HL-60 (cell line): ENCODE measurements around the gene VIPAS39.

ENCODE experiments used
- DNase-seq, 2 experiments: peaks; one replicate each; pipeline ENCODE4 v3.0.0-alpha.2; 2010 to 2020; ENCODE audit warnings: low read depth in 1 of 2, low spot score in 1 of 2
- H3K27ac ChIP-seq: fragments of 250-450 bp; sonication (Bioruptor Pico); replicated peaks from 2 replicates; pipeline ENCODE4 v1.5.1; 2020; ENCODE audit warnings: mild to moderate bottlenecking, moderate library complexity
- H3K27me3 ChIP-seq: fragments of 250-450 bp; sonication (Bioruptor Pico); 2 replicates; pipeline ENCODE4 v1.5.1; 2021; ENCODE audit warnings: mild to moderate bottlenecking, moderate library complexity; ENCODE audit not compliant: insufficient read depth, poor library complexity, severe bottlenecking
- H3K4me3 ChIP-seq: replicated peaks from 2 replicates; pipeline ENCODE4 v1.5.1; 2011; ENCODE audit warnings: mild to moderate bottlenecking, control low read depth, low read length; ENCODE audit not compliant: insufficient read depth
- GABPA ChIP-seq: IDR thresholded peaks from 2 replicates; pipeline ENCODE4 v1.6.1; 2012; ENCODE audit warnings: low read depth
- POLR2AphosphoS5 ChIP-seq: IDR thresholded peaks from 2 replicates; pipeline ENCODE4 v1.6.1; 2012; ENCODE audit warnings: low read depth
- REST ChIP-seq: IDR thresholded peaks from 2 replicates; pipeline ENCODE4 v1.6.1; 2012; ENCODE audit warnings: low read depth; ENCODE audit not compliant: insufficient replicate concordance
- SPI1 ChIP-seq: IDR thresholded peaks from 2 replicates; pipeline ENCODE4 v1.6.1; 2012; ENCODE audit warnings: low read depth, mild to moderate bottlenecking, borderline replicate concordance
- TF ChIP-seq, protein P1 (sequence below): IDR thresholded peaks from one replicate; pipeline ENCODE4 v1.5.1; 2011; ENCODE audit warnings: low read length, control low read depth, inconsistent platforms; ENCODE audit not compliant: insufficient read depth

VIPAS39 gene

GRCh38 chr14:77478796-77479195, 21.4 kb upstream of the VIPAS39 start:
- TF ChIP-seq, protein P1, sequence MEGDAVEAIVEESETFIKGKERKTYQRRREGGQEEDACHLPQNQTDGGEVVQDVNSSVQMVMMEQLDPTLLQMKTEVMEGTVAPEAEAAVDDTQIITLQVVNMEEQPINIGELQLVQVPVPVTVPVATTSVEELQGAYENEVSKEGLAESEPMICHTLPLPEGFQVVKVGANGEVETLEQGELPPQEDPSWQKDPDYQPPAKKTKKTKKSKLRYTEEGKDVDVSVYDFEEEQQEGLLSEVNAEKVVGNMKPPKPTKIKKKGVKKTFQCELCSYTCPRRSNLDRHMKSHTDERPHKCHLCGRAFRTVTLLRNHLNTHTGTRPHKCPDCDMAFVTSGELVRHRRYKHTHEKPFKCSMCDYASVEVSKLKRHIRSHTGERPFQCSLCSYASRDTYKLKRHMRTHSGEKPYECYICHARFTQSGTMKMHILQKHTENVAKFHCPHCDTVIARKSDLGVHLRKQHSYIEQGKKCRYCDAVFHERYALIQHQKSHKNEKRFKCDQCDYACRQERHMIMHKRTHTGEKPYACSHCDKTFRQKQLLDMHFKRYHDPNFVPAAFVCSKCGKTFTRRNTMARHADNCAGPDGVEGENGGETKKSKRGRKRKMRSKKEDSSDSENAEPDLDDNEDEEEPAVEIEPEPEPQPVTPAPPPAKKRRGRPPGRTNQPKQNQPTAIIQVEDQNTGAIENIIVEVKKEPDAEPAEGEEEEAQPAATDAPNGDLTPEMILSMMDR: no peak
- no peak for TF ChIP-seq REST
- H3K4me3 ChIP-seq: no peak overlapping the region
- H3K27ac ChIP-seq: no peak overlapping the region
- no peak for DNase-seq
- no peaks in the 10 kb centered on the region for H3K27me3 ChIP-seq

DNA sequence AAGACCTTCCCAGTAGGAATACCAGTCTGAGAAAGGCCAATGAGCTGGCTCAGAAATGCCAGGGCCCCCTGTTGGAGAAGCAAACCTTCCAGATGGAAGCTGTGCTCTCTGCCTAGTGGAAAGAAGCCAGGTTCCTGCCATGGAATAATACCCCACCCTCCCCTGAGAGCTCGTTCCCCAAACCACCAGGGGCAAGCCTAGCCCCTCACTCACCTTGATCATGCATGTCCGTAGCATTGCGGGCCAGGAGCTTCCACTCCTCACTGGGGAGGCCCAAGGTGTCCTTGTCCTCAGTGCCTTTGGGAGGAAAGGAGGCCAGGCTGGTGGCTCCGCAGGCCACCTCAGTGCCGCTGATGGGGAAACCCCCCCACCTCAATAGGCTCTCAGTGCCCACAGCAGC, 20.6 kb upstream of the VIPAS39 start:
- no peak for TF ChIP-seq REST
- TF ChIP-seq, protein P1: no peak
- TF ChIP-seq SPI1: no peak
- no peak for TF ChIP-seq GABPA
- no peak for TF ChIP-seq POLR2AphosphoS5
- no peak for DNase-seq

DNA sequence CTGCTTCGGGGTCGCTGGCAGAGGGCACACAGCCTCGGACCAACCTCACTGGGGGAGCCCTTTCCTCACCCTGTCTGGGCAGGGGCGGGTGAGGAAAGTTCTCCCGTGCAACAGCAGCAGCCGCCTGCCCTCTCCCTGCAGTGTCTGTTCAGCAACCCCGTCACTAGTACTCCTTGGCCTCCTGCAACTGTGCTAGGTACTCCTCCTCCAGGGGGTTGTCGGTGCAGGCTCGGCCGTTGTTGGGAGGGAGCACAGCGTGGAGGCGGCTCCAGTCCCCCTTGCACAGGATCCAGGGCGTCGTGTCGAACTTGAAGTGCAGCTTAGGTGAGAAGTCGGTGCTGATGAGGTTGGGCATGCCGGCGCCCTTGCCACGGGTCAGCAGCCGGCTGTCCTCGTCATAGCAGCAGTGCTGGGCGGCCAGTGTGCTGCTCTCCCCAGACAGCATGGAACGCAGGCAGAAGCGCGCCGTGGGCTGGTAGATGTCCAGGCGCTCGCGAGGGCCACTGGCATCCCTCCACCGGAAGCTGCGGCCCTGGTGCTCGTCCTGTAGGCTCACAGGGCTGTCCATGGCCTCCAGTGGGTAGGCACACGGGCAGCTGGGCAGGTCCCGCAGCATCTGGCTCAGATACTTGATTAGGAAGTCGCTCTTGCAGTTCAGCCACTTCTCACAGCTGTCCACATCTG, 18.2 kb upstream of the VIPAS39 start:
- DNase-seq: no peak
- no peaks in the 10 kb centered on the region for H3K27me3 ChIP-seq
- no peak for TF ChIP-seq POLR2AphosphoS5
- no peak for TF ChIP-seq SPI1
- TF ChIP-seq, protein P1: no peak
- TF ChIP-seq REST: no peak
- no peak for TF ChIP-seq GABPA

More for the DNA sequence above, 20.6 kb upstream of the VIPAS39 start:
- Histone ChIP-seq H3K27me3 (no peaks in the 10 kb centered on the region), H3K4me3 (no peak overlapping the region), H3K27ac (no peak overlapping the region)

More for the DNA sequence above, 18.2 kb upstream of the VIPAS39 start:
- H3K4me3 ChIP-seq: no peak overlapping the region
- H3K27ac ChIP-seq: no peak overlapping the region
